H1 (cell line): ENCODE data around the gene SRRM5. TPM values are rescaled to one million over a fixed set of nuclear protein-coding genes. Genes with fewer than 3 reads are reported as not detected.

Source experiments
- CTCF ChIA-PET: fragments of 300-600 bp; sonication (Branson Sonifier 250); formaldehyde crosslinking; loops from one replicate; lab custom pipeline; 2021; ENCODE audit not compliant: partially characterized antibody; lab: Charles Lee
- POLR2A ChIA-PET: fragments of 300-600 bp; sonication (Branson Sonifier 250); formaldehyde crosslinking; loops from one replicate; lab custom pipeline; 2021; ENCODE audit warnings: inconsistent platforms; ENCODE audit not compliant: partially characterized antibody; lab: Charles Lee
- DNase-seq, 2 experiments: peaks; one replicate each; pipeline versions ENCODE4 v3.0.0 to v3.0.0-alpha.2; 2010 to 2022; ENCODE audit warnings: low spot score in 2 of 2, low read depth in 1 of 2, mixed read lengths in 1 of 2
- FAIRE-seq: peaks from 2 replicates; lab custom pipeline; 2011; peaks lifted over from hg19 to GRCh38; lab: Jason Lieb, UNC
- H2AFZ ChIP-seq: 2 replicates; pipeline ENCODE4 v1.8.1; 2012; ENCODE audit warnings: low read length, inconsistent platforms
- H2AK5ac ChIP-seq: 2 replicates; pipeline ENCODE4 v1.6.1; 2013; ENCODE audit warnings: low read depth, low read length
- H2BK120ac ChIP-seq: replicated peaks from 2 replicates; pipeline ENCODE3; 2013; ENCODE audit warnings: low read depth, low read length, inconsistent platforms
- H2BK12ac ChIP-seq: 2 replicates; pipeline ENCODE4 v1.6.1; 2013; ENCODE audit warnings: low read depth, low read length
- H2BK15ac ChIP-seq: 2 replicates; pipeline ENCODE4 v1.6.1; 2013; ENCODE audit warnings: low read length
- H2BK20ac ChIP-seq: 2 replicates; pipeline ENCODE4 v1.6.1; 2013; ENCODE audit warnings: low read length
- H2BK5ac ChIP-seq: 2 replicates; pipeline ENCODE4 v1.6.1; 2013; ENCODE audit warnings: low read depth, low read length
- H3K14ac ChIP-seq: 2 replicates; pipeline ENCODE4 v1.6.1; 2013; ENCODE audit warnings: inconsistent platforms; ENCODE audit not compliant: insufficient read length
- H3K18ac ChIP-seq: 2 replicates; pipeline ENCODE4 v1.6.1; 2013; ENCODE audit warnings: low read length; ENCODE audit errors: extremely low read depth
- H3K23ac ChIP-seq: 2 replicates; pipeline ENCODE4 v1.6.1; 2013; ENCODE audit warnings: inconsistent platforms; ENCODE audit not compliant: insufficient read length
- H3K23me2 ChIP-seq: 2 replicates; pipeline ENCODE4 v1.6.1; 2013; ENCODE audit warnings: low read depth, low read length
- H3K27ac ChIP-seq: 2 replicates; pipeline ENCODE4 v1.6.1; 2011; ENCODE audit warnings: low read depth, low read length, inconsistent platforms
- H3K27me3 ChIP-seq, 4 experiments: replicated peaks in 1 of 4; 1 replicate in 1 of 4; 2 replicates in 3 of 4; pipeline versions ENCODE4 v1.6.1 to v1.8.1; 2011 to 2013; ENCODE audit warnings: low read length in 3 of 4, mild to moderate bottlenecking in 3 of 4, inconsistent platforms in 2 of 4, mixed read lengths in 2 of 4, moderate library complexity in 1 of 4; ENCODE audit not compliant: control insufficient read depth in 3 of 4, insufficient read depth in 3 of 4; ENCODE audit errors: extremely low read depth in 1 of 4
- H3K36me3 ChIP-seq, 4 experiments: 2 replicates each; pipeline versions ENCODE4 v1.6.1 to v1.8.1; 2011 to 2013; ENCODE audit warnings: mild to moderate bottlenecking in 4 of 4, low read length in 3 of 4, moderate library complexity in 2 of 4, control low read depth in 1 of 4, inconsistent platforms in 1 of 4; ENCODE audit not compliant: insufficient read depth in 4 of 4, control insufficient read depth in 2 of 4
- H3K4ac ChIP-seq: replicated peaks from 2 replicates; pipeline ENCODE3; 2013; ENCODE audit warnings: low read length, low read depth, mixed read lengths, inconsistent platforms; ENCODE audit not compliant: insufficient read length
- H3K4me1 ChIP-seq, 4 experiments: replicated peaks in 1 of 4; 1 replicate in 1 of 4; 2 replicates in 3 of 4; pipeline versions ENCODE4 v1.6.1 to v1.8.1; 2011 to 2013; ENCODE audit warnings: low read length in 3 of 4, inconsistent platforms in 2 of 4, mixed read lengths in 1 of 4; ENCODE audit not compliant: insufficient read depth in 4 of 4, control insufficient read depth in 3 of 4
- H3K4me2 ChIP-seq, 2 experiments: 2 replicates each; pipeline versions ENCODE4 v1.6.1 to v1.8.1; 2011 to 2013; ENCODE audit warnings: low read depth in 2 of 2, low read length in 2 of 2, control low read depth in 1 of 2, inconsistent platforms in 1 of 2, mild to moderate bottlenecking in 1 of 2; ENCODE audit not compliant: insufficient read depth in 1 of 2
- H3K4me3 ChIP-seq, 4 experiments: fragments of 200-600, 300-600 bp in 1 of 4; sonication (generic), shearing (Covaris generic), sonication (Bioruptor Twin) in 1 of 4; 2 replicates each; pipeline versions ENCODE4 v1.5.1 to v1.8.1; 2011 to 2016; ENCODE audit warnings: low read length in 4 of 4, low read depth in 3 of 4, control low read depth in 2 of 4, inconsistent platforms in 2 of 4, mild to moderate bottlenecking in 2 of 4, mixed read lengths in 1 of 4, moderate library complexity in 1 of 4; ENCODE audit not compliant: insufficient read depth in 2 of 4; ENCODE audit errors: extremely low read depth in 1 of 4
- H3K56ac ChIP-seq: replicated peaks from 2 replicates; pipeline ENCODE3; 2013; ENCODE audit warnings: low read depth, mild to moderate bottlenecking, mixed read lengths, low read length, inconsistent platforms; ENCODE audit not compliant: insufficient read length
- H3K79me1 ChIP-seq: 2 replicates; pipeline ENCODE4 v1.6.1; 2013; ENCODE audit warnings: low read depth, low read length, control low read depth
- H3K79me2 ChIP-seq, 2 experiments: 2 replicates each; pipeline versions ENCODE4 v1.6.1 to v1.8.1; 2012 to 2013; ENCODE audit warnings: low read length in 2 of 2, mild to moderate bottlenecking in 2 of 2, inconsistent platforms in 1 of 2; ENCODE audit not compliant: insufficient read depth in 2 of 2, control insufficient read depth in 1 of 2
- H3K9ac ChIP-seq, 4 experiments: replicated peaks in 1 of 4; 1 replicate in 1 of 4; 2 replicates in 3 of 4; pipeline versions ENCODE4 v1.6.1 to v1.8.1; 2011 to 2013; ENCODE audit warnings: low read depth in 3 of 4, low read length in 3 of 4, control low read depth in 2 of 4, mild to moderate bottlenecking in 2 of 4, moderate library complexity in 2 of 4, inconsistent platforms in 1 of 4; ENCODE audit errors: extremely low read depth in 1 of 4
- H3K9me3 ChIP-seq, 2 experiments: 2 replicates each; pipeline versions ENCODE4 v1.6.1 to v1.8.1; 2012 to 2013; ENCODE audit warnings: mild to moderate bottlenecking in 2 of 2, moderate library complexity in 2 of 2, control low read depth in 1 of 2, inconsistent platforms in 1 of 2, low read depth in 1 of 2, low read length in 1 of 2, mixed read lengths in 1 of 2; ENCODE audit not compliant: insufficient read depth in 2 of 2
- H4K20me1 ChIP-seq, 2 experiments: replicated peaks in 1 of 2; 2 replicates each; pipeline versions ENCODE3 to v1.8.1; 2011 to 2013; ENCODE audit warnings: inconsistent platforms in 2 of 2, low read length in 2 of 2, mild to moderate bottlenecking in 1 of 2; ENCODE audit not compliant: insufficient read depth in 2 of 2, control insufficient read depth in 1 of 2
- H4K5ac ChIP-seq: 2 replicates; pipeline ENCODE4 v1.6.1; 2013; ENCODE audit warnings: low read length, low read depth, mixed read lengths, inconsistent platforms; ENCODE audit not compliant: insufficient read length
- H4K8ac ChIP-seq: 2 replicates; pipeline ENCODE4 v1.8.0; 2013; ENCODE audit warnings: mild to moderate bottlenecking, moderate library complexity, low read length, inconsistent platforms; ENCODE audit not compliant: insufficient read depth; ENCODE audit errors: extremely low read depth
- H4K91ac ChIP-seq: replicated peaks from 2 replicates; pipeline ENCODE3; 2013; ENCODE audit warnings: low read length, mixed read lengths, inconsistent platforms; ENCODE audit not compliant: insufficient read length
- CHD1 ChIP-seq: IDR thresholded peaks from 2 replicates; pipeline ENCODE4 v1.6.1; 2012; ENCODE audit warnings: low read depth, low read length, improper control_type of control experiment
- EZH2 ChIP-seq: fragments of 200-600 bp; sonication (generic); IDR thresholded peaks from 2 replicates; pipeline ENCODE4 v1.7.1; 2012; ENCODE audit warnings: low read depth, mild to moderate bottlenecking, moderate library complexity, low read length, inconsistent platforms; ENCODE audit not compliant: severe bottlenecking
- HDAC2 ChIP-seq, 2 experiments: fragments of 300-600 bp in 1 of 2; sonication (generic) in 1 of 2; IDR thresholded peaks; 2 replicates each; pipeline ENCODE4 v1.6.1; 2011 to 2012; ENCODE audit warnings: low read depth in 2 of 2, low read length in 2 of 2, mild to moderate bottlenecking in 2 of 2, moderate library complexity in 2 of 2, borderline replicate concordance in 1 of 2, inconsistent platforms in 1 of 2
- KDM5A ChIP-seq: fragments of 200-600 bp; IDR thresholded peaks from 2 replicates; pipeline ENCODE4 v1.7.1; 2012; ENCODE audit warnings: mild to moderate bottlenecking, low read length, inconsistent platforms, mixed read lengths
- NRF1 ChIP-seq: IDR thresholded peaks from 2 replicates; pipeline ENCODE4 v1.6.1; 2011; ENCODE audit warnings: mild to moderate bottlenecking, low read depth, low read length, improper control_type of control experiment
- RFX5 ChIP-seq: IDR thresholded peaks from 2 replicates; pipeline ENCODE4 v1.6.1; 2011; ENCODE audit warnings: low read depth, low read length, improper control_type of control experiment, borderline replicate concordance
- RXRA ChIP-seq: IDR thresholded peaks from 2 replicates; pipeline ENCODE4 v1.6.1; 2011; ENCODE audit warnings: low read depth, mild to moderate bottlenecking, low read length, moderate library complexity; ENCODE audit not compliant: insufficient read depth
- SAP30 ChIP-seq: fragments of 300-600 bp; sonication (generic); IDR thresholded peaks from 2 replicates; pipeline ENCODE4 v1.7.1; 2012; ENCODE audit warnings: low read length, moderate library complexity, mild to moderate bottlenecking, inconsistent platforms; ENCODE audit not compliant: insufficient read depth, insufficient replicate concordance
- SIX5 ChIP-seq: IDR thresholded peaks from 2 replicates; pipeline ENCODE4 v1.6.1; 2011; ENCODE audit warnings: mild to moderate bottlenecking, low read depth, low read length
- SP4 ChIP-seq: IDR thresholded peaks from 2 replicates; pipeline ENCODE4 v1.6.1; 2012; ENCODE audit warnings: low read length, inconsistent platforms
- TCF12 ChIP-seq: IDR thresholded peaks from 2 replicates; pipeline ENCODE4 v1.6.1; 2011; ENCODE audit warnings: low read depth, mild to moderate bottlenecking, low read length
- YY1 ChIP-seq: IDR thresholded peaks from 2 replicates; pipeline ENCODE4 v1.6.1; 2011; ENCODE audit warnings: low read depth, mild to moderate bottlenecking, low read length
- WGBS, 2 experiments: shearing (Covaris generic) in 1 of 2; methylation state at CpG; one replicate each; pipeline versions ENCODE4 v1.1.6 to v1.1.7; 2013 to 2015; ENCODE audit warnings: low lambda C conversion rate in 2 of 2, mixed read lengths in 2 of 2, inconsistent platforms in 1 of 2, low coverage in 1 of 2, missing lambda C conversion rate in 1 of 2; ENCODE audit not compliant: insufficient replicate concordance in 2 of 2, insufficient coverage in 1 of 2, insufficient read length in 1 of 2; ENCODE audit errors: extremely low coverage in 1 of 2, missing lambda C conversion rate in 1 of 2; 5-methylcytosine and 5-hydroxymethylcytosine counted together
- polyA plus RNA-seq, 7 experiments: library from polyadenylated mRNA; depleted of rRNA in 3 of 7; stranded (reverse) in 5 of 7; unstranded in 2 of 7; fragments of >200 nt in 5 of 7; fragments of 200-250 nt in 2 of 7; gene quantifications; 1 replicate in 5 of 7; 2 replicates in 1 of 7; 4 replicates in 1 of 7; pipeline versions ENCODE4 v1.2.1 to v1.2.3, GENCODE V29; 2011 to 2013; ENCODE audit warnings: missing spikeins in 2 of 7, mixed read lengths in 2 of 7
- total RNA-seq: library from RNA; stranded (reverse); fragmentation: NEBNext Ultra II Directional; extraction: Animal tissue kit (Norgen Biotek cat#: 25700); gene quantifications from 2 replicates; pipeline ENCODE4 v1.2.1, GENCODE V29; 2021
- TF ChIP-seq, protein P1 (sequence below): IDR thresholded peaks from 2 replicates; pipeline ENCODE4 v1.6.1; 2012; ENCODE audit warnings: inconsistent platforms

SRRM5 gene
- total and polyA plus RNA-seq, 2 of the 8 experiments (the other 6 are each of a cell fraction or from before 2014, with no cell fraction given): 0.06 to 0.11 TPM

DNA sequence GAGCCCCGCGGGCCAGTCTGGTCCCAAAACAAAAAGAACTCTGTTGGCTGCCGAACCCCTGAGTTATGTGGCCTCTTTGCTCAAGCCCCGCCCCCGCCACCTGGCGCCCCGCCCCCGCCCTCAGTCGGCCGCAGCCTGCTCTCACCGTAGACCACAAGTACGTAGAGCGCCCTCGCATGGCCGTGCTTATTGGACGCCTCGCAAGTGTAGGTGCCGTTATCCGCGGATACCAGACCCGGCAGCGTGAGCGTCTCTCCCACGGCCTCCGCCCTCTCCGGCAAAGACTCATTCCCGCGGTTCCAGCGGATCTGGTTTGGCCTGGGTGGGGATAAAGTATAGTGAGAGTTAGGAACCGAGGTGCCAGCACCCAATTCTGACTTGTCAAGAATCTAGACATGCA, 13.0 kb downstream of the SRRM5 start:
- no peak overlapping the region for H4K91ac ChIP-seq
- no peak overlapping the region for H2BK12ac ChIP-seq
- CTCF ChIA-PET: interaction anchor here (0.7 to 3.8 kb wide), 11 partner anchors 10 to 79 kb away, joined by 3 to 30 read pairs (median 9); partner anchors contain the start of genes IRGQ, SRRM5 and ZNF576
- H3K9me3 ChIP-seq: no peaks in the 10 kb centered on the region
- H3K56ac ChIP-seq: no peak overlapping the region
- no peak overlapping the region for H3K9ac ChIP-seq
- no peak overlapping the region for H2BK20ac ChIP-seq
- no peaks in the 10 kb centered on the region for H3K27me3 ChIP-seq
- H3K4me1 ChIP-seq: peaks cover 2 to 9% (median 8%) of the 10 kb centered on the region in 4 experiments; a peak in 5 of 7 replicates
- H2AFZ ChIP-seq: no peak overlapping the region
- FAIRE-seq (no peak), DNase-seq (peak in 1 of 2 experiments; percentile 96)
- H2AK5ac ChIP-seq: no peak overlapping the region
- no peak overlapping the region for H4K5ac ChIP-seq
- H3K4me2 ChIP-seq: peak overlapping the region in 1 of 2 experiments; percentile 52; a peak in 2 of 4 replicates
- H3K79me1 ChIP-seq: no peaks in the 10 kb centered on the region; the same call in 1 of the 2 replicates
- peaks cover 3% of the 10 kb centered on the region for H3K23me2 ChIP-seq
- no peak overlapping the region for H3K14ac ChIP-seq
- no peak overlapping the region for H2BK5ac ChIP-seq
- H3K4ac ChIP-seq: no peak overlapping the region
- no peaks in the 10 kb centered on the region; a peak in 1 of 4 replicates for H3K79me2 ChIP-seq
- H2BK120ac ChIP-seq: no peak overlapping the region
- POLR2A ChIA-PET: interaction anchor here (0.6 to 2.4 kb wide), 5 partner anchors 10 to 114 kb away, joined by 3 to 12 read pairs (median 4); partner anchors contain the start of genes IRGQ and ZNF576
- no peak overlapping the region for H3K18ac ChIP-seq
- no peak overlapping the region for H3K4me3 ChIP-seq
- H3K27ac ChIP-seq: no peak overlapping the region
- WGBS, 2 experiments: 9% methylated on average over 25 of the region's 30 CpGs; no CpG with 5 or more reads in 1 of the 2 experiments
- H3K23ac ChIP-seq: no peak overlapping the region
- H4K20me1 ChIP-seq: peaks cover 1 to 4% of the 10 kb centered on the region in 2 experiments
- no peaks in the 10 kb centered on the region; a peak in 2 of 8 replicates for H3K36me3 ChIP-seq
- no peak overlapping the region for H4K8ac ChIP-seq
- H2BK15ac ChIP-seq: no peak overlapping the region
- TF ChIP-seq, protein P1, sequence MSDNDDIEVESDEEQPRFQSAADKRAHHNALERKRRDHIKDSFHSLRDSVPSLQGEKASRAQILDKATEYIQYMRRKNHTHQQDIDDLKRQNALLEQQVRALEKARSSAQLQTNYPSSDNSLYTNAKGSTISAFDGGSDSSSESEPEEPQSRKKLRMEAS: peak; percentile 36; the same call in 1 of the 2 replicates
- TF ChIP-seq KDM5A: no peak
- TF ChIP-seq TCF12: peak; percentile 85; the same call in 1 of the 2 replicates
- TF ChIP-seq YY1: no peak
- TF ChIP-seq EZH2: no peak
- TF ChIP-seq NRF1: no peak
- no peak for TF ChIP-seq SIX5
- TF ChIP-seq SAP30: no peak
- TF ChIP-seq HDAC2 (IDR thresholded peaks at IDR 0.05; ENCODE audit: borderline replicate concordance in 1 of 2, low read depth in 2 of 2, low read length in 2 of 2): peak in 1 of 2 experiments; percentile 76; a peak in 2 of 4 replicates
- no peak for TF ChIP-seq SP4
- TF ChIP-seq CHD1: no peak
- no peak for TF ChIP-seq RXRA
- no peak for TF ChIP-seq RFX5
